Activated CD8-positive, alpha-beta memory T cell treated with anti-CD3 and anti-CD28 coated beads, Interleukin-2, amount 50 U/mL, for 24 hours (primary cell): ENCODE measurements around the gene RDH5.
A peak's percentile ranks its signal among the peaks of the same experiment; 100 is the strongest.

Experiments
- DNase-seq: peaks from one replicate; pipeline ENCODE4 v3.0.0-alpha.2; 2020; ENCODE audit errors: extremely low read depth

Gene RDH5

DNA sequence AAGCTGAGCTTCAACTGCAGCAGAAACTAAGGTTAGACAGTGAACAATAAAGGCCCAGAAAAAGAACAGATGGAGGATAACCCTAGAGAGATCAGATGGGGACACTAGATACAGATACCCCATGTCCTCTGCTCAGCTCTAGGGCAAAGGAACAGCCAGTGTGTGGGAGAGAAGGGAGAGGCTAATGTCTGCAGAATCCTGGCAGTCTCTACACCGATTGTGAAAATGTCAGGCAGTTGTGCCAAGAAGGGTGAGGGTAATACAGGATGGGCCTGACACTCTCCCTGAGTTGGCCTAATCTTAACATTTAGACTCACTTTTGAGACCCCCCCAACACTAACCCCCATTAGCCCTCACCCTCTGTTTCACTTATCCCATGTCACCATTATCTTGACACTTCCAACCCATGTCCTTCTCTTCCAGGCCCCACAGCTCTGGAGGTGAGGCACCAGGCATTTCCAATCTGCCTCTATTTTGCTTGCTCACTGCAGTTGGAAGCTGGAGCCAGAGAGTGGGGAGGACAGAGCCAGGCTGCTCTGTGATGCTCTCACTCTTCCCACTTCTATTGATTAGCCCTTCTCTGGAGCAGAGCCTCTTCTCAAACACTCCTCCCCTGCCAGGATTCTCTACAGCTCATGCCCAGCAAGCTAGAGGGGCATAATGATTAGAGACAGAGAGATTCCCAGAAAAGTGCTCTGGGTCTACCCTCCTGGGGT is 7.3 kb upstream of the RDH5 start:
- DNase-seq: no peak

DNA sequence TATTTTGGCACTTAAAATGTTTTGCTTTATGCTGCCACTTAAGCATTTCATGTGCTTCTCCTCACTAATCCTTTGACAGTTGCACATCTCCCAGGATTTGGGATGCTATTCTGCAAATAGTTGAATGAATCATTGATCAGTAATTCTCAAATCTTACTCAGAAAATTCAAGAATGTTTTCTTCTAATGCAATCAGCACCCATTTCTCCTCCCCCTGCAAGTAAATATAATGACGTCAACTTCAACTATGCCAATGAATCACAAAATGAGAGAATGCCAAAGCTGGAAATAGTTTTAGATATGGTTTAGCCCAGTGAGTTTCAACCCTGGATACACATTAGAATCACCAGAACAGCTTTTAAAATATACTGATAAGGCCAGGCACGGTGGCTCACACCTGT is 6.5 kb upstream of the RDH5 start:
- DNase-seq: no peak

DNA sequence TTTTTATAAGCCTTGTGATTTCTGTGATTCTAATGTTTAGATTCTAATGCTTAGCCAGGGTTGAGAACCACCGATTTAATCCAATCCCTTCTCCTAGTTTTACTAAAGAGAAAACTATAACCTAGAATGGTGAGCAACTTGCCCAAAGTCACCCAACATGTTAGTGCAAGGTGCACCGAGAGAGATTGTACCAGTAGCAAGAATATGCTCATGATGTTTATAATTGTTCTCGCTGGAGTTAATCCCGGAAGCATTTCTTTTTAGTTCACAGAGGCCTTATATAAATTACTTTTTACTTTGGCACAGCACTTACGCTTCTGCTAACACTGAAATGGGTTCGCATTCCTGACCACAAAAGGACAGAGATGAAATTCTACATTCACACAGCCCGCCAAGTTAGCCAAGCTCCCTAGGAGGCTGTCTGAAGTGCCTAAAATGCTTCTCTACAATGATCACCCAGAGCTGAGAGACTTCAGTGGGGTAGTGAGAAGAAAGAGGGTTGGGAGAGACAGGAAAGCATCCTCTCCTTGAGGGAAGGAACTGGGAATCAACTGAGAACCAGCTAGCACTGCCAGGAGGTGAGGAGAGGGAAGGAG is 4.9 kb upstream of the RDH5 start:
- no peak for DNase-seq

DNA sequence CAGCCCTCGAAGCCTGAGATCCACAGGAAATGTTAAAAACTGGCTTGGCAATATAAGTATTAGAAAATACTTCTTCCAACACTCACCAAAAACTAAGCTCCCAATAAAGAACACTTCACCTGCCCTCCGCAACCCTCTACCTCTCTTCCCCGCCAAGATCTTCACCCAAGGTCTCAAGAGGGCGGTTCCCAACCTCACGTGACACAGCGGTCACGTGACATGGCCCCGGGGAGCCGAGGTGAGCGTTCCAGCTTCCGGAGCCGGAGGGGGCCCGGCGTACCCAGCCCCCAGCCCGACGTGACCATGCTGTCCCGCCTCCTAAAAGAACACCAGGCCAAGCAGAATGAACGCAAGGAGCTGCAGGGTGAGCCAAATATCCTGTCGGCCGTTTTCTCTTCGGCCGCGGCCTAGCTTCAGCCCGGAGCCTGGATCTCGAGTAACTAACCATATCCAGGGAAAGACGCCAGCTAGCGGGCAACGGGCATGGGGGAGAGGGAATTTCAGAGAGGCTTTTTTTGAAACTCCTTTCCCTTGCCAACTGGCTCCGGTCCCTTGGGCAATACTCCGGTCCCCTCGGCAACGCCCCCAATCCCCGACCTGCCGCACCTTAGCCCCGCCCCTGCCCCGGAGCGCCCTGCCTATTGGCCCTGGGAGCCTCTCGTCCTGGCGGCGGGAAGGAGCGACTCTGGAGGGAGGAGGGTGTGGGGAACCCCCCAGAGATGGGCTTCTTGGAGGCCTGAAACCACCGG is 4.2 kb upstream of the RDH5 start, which contains the start of gene BLOC1S1:
Gene BLOC1S1, plus strand, starts transcription at position 214 of the 749 bp plus-strand sequence. Its CDS starts 6 bp downstream, at position 220.
- DNase-seq: peak; percentile 83

DNA sequence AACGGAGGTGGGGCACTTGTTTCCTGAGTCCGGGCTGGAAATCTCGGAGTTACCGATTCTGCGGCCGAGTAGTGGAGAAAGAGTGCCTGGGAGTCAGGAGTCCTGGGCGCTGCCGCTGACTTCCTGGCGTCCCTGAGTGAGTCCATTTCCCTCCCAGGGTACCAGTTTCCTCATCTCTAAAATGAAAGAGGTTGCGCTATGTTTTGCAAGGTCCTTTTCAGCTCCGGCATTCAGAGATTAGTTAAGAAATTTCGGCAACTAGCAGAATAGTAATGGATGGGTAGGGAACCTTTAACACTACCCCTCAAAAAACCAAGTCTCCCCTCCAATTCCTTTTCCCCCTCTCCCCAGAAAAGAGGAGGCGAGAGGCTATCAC is 3.6 kb upstream of the RDH5 start:
- DNase-seq: no peak

DNA sequence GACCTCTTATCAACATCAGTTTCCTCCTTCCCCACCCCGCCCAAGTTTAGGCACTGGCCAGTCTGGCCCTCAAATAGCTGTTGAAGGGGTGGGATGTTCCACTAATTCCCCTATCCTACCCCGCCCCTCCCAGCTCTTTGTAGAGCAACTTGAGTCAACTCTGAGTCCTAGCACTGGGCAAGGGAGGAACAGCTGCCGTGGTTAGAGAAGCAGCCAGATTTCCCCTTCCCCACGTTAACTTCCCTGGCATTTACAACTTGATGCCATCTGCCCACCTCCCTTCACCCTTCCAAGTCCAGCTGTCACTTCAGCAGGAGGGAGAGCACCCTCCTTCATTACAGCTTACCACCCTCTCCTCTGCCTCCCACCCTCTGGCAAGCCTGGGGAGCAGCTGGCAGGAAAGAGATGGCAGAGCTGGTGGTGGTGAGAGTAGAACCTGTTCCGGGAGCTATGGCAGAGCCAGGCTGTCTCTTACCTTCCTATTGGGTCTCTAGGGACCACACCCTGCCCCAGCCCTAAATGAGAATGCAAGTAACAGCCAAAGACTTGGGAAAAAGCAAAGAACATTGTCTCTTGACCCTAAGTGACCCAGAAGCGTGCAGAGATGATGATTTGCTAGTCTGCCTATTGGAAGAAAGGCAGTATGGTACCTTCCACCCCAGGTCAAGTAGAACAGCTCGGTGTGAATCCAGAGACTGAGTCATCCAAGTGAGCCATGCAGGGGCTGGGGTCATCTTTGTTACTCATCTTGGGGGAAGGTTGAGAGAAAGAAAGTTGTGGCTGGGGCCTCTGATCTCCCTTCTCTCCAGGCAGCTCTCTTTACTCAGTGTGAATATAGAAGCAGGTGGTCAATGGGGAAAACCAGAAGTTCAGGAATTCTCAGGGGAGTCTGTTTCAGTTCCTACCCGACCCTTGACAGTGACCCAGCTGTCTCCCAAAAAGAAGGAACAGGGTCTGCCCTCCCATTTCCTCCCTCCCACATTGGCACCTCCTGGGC is 2.9 kb upstream of the RDH5 start:
- DNase-seq: no peak

DNA sequence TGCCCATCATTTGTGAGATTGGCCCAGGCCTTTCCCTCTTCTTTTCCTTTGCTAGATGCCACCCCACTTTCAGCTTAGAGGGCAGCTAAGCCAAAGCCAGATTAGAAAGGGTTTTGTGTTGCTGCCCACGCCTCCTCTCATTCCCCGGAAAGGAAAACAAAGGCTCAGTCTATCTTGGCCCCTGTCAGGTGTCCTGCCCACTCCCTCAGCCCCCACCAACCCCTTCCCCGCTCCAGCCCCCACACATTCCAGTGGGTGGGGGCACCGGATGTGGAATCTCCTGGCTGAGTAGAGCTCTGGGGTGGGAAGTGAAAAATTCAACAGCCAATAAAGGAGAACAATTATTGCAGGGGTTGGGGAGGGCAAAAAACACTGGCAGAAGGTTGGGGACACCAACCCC is 2.2 kb upstream of the RDH5 start:
- no peak for DNase-seq

DNA sequence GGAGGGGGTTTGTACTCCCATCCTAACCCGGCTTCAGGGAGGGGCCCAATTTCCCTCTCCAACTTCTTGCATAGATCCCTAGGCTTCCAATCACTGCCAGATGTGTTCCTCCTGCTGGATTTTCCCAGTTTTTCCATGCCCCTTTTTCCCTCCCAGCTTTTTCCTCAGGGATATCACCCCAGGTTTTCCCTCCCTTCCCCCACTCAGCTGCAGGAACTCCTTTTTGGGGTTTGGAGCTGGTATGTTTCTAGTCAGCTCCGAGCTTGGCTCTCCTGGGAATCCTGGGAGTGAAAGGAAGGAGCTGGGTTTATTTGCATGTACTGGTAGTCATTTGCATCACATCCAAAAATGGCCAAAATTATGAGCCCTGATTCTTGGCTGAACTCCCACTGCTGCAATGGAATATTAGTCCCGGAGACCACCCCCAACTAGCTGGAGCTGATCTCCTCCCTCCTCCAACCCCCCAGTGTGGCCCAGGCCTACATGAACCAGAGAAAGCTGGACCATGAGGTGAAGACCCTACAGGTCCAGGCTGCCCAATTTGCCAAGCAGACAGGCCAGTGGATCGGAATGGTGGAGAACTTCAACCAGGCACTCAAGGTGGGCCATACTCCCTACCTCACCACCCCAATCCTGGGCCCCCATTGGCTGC is 1.4 kb upstream of the RDH5 start:
- DNase-seq: no peak

DNA sequence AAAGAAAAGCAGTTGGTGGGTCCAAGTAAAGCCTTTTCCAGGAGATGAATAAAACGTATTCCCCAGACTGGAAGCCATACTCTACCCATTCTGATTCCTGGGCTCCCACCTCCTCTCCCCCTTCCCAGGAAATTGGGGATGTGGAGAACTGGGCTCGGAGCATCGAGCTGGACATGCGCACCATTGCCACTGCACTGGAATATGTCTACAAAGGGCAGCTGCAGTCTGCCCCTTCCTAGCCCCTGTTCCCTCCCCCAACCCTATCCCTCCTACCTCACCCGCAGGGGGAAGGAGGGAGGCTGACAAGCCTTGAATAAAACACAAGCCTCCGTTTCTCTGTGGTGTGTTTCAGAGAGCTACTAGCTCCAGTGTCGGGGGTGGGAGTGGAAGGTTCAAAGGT is 822 bp upstream of the RDH5 start:
- DNase-seq: no peak

DNA sequence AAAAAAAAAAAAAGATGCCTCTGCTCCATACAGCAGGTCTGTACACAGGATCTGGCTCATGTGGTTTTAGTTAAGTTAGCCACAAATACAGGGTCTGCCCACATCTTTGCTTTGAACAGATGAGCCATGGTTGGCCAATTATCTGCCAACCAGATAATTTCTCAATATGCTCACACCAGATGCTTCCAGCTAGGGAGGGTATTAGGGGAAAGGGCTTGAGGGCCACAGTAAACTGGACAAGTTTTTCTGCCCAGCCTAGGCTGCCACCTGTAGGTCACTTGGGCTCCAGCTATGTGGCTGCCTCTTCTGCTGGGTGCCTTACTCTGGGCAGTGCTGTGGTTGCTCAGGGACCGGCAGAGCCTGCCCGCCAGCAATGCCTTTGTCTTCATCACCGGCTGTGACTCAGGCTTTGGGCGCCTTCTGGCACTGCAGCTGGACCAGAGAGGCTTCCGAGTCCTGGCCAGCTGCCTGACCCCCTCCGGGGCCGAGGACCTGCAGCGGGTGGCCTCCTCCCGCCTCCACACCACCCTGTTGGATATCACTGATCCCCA is 776 bp downstream of the RDH5 start:
- no peak for DNase-seq

DNA sequence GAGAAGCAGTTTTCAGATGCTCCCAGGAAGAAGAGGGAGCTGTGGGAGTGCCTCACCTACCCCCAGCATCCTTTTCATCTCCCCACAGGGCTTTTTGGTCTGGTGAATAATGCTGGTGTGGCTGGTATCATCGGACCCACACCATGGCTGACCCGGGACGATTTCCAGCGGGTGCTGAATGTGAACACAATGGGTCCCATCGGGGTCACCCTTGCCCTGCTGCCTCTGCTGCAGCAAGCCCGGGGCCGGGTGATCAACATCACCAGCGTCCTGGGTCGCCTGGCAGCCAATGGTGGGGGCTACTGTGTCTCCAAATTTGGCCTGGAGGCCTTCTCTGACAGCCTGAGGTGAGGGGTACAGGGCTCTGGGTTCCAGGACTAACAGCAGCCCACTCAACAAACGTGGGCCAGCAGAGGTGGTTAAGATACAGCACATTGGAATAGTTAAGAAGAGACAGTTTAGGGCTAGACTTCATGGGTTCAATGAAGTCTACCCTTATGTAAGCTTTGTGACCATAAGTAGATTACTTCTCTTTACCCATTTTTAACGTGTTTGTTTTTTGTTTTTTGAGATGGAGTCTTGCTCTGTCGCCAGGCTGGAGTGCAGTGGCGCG is 1.5 kb downstream of the RDH5 start:
- no peak for DNase-seq

DNA sequence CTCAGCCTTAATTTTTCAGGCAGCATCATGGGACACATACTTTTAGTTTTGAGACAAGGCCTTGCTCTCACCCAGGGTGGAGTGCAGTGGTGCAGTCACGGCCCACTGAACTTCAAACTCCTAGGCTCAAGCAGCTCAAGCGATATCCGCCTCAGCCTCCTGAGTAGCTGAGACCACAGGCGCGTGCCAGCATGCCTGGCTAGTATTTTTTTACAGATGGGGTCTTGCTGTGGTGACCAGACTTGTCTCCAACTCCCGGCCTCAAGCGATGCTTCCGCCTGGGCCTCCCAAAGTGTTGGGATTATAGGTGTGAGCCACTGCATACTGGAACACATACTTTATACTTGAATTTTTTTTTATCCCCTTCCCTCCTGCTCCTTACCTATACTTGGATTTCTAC is 2.8 kb downstream of the RDH5 start:
- DNase-seq: no peak

DNA sequence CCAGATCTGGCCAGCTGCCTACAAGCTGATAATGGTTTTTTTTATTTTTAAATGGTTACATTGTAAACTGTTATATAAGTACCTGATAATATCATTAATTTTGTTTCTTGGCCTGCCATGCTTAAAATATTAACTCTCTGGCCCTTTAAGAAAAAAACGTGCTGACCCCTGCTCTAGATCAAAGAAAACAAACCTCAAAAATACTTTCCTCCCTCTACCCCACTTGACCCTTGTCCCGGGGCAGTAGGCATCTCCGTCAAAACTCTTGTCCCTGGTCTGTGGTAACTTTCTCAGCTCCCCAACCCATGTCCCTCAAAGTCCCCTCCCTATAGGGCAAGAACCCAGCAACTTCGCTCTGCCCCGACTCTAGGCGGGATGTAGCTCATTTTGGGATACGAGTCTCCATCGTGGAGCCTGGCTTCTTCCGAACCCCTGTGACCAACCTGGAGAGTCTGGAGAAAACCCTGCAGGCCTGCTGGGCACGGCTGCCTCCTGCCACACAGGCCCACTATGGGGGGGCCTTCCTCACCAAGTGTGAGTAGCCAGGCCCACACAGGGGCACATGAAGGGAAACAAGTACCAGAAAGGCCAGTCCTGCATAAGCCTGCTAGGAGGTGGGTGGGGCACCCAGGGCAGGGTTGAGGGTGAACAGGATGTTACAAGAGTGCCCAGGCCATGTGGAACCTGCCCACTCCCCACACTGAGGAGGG is 3.5 kb downstream of the RDH5 start:
- DNase-seq: no peak

DNA sequence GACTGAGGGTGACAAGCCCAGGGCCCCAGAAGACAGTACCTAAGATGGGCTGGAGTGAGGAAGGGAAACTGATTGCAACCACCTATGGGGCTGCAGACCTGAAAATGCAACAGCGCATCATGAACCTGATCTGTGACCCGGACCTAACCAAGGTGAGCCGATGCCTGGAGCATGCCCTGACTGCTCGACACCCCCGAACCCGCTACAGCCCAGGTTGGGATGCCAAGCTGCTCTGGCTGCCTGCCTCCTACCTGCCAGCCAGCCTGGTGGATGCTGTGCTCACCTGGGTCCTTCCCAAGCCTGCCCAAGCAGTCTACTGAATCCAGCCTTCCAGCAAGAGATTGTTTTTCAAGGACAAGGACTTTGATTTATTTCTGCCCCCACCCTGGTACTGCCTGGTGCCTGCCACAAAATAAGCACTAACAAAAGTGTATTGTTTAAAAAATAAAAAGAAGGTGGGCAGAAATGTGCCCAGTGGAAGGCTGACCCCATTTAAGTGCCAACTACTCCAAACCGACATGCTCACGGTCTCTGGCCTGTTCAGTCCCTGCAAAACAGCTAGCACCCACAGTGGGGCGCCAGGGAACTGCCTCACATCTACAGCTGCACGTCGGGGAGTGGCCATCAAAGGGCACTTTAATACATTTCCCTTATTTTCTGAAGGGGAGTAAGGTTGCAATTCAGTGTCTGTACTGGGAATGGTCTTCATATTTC is 4.2 kb downstream of the RDH5 start:
- no peak for DNase-seq

DNA sequence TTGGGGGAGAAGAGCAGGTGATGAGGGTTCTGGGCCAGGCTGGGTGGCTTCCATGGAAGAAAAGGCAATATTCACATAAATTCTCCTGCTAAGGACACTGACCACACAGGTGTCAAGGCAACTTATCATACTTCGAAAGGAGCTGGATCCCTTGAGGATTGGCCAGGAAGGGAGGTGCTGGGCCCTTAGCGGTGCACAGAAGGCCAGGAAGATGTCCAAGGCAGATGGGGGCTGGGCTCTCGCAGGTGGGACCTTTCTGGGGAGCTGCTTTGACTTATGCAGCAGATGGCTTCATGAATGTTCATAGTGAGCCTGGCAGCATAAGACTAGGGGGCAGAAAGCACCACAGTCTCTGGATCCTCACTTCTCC is 4.7 kb downstream of the RDH5 start:
- no peak for DNase-seq

DNA sequence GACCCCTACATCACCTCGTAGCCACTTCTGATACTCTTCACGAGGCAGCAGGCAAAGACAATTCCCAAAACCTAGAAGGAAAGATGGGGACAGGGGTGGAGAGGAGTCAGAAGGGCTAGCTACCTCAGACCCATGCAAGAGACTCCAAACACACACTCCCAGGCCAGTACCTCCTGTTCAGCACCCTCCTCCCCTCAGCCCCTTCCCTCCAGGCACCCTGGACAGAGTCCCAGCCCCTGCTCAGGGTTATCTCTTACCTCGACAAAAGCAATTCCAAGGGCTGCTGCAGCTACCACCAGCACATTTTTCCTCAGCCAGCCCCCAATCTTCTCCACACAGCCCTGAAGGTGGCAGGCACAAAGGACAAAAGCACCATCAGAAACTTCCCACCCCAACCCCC is 5.4 kb downstream of the RDH5 start:
- no peak for DNase-seq

DNA sequence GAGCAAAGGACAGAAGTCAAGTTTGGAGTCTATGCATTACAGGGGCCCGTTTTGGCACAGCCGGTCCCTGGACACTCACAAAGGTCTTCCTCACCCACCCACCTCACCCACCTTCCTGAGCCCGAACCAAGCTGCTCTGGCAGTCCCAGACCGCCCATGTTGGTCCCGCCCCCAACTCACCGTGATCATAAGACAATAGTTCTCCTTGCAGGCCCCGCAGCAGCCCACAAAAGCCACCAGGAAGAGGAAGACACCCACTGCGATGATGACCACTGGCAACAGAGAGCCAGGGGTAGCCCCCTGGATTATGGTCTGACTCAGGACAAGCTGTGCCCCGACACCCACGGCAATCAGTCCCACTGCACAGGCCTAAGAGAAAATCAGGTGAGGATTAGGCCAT is 6.8 kb downstream of the RDH5 start:
- DNase-seq: no peak

DNA sequence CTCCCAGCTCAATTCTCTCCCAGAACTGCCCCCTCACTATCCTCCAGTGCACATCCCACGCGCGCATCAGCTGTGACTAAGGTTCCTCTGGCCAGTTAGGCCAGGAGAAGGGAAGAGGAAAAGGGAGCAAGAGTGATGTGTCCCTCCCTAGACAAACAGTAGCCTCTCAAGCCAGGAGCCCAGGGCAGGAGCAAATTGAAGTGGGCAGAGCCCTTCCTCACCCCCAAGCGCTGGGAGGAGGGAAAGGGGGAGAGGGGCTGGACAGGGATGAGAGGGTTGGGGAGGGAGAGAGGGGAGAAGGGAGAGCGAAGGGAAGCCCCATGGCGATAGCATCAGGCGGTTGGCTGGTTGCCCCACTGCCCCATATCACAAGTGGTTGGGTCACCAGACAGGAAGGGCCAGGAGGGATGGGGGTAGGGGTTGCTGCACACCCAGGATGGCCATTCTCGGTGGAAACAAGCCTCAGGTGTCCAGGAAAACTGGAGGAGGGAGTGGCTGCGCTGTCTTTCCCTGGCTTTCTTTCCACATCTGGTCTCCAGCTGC is 7.5 kb downstream of the RDH5 start:
- DNase-seq: no peak
